GM19452 (cell line): ENCODE measurements around the gene GPR37.

Experiments
- ATAC-seq: cut with Tn5 transposase; IDR thresholded peaks from one replicate; pipeline ENCODE4 v1.9.1; 2021; ENCODE audit not compliant: unreplicated experiment

The GPR37 gene

DNA sequence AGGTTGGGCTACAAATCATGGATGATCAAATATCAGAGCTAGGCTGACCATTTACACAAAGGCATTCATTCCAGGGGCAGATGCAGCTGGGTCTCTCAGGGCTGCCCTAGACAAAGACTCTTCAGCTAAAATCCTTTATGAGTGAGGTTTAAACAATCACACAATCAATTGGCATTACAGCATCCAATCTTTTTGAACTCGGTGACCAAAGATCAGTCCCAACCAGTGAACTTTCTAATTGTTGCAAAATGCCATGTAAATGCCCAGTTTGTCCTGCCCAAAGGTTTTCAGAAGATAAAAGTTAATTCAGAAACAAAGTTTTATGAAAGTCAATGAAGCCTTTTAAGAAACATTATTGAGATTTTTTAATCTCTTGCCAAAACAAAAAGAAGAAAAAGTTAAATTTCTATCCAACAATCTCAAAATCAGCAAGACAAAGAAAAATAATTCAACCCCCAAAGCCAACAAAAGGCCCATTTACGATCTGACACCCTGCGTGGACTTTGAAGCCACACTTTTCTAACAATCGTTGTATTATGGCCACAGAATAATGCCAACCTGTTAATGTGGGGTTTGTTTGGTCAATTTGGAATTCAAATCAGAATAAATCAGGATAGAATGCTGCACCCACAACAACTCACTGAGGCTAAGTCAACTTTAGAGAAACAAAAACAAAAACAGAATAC lies 40.9 kb downstream of the GPR37 start:
- no peak for ATAC-seq

DNA sequence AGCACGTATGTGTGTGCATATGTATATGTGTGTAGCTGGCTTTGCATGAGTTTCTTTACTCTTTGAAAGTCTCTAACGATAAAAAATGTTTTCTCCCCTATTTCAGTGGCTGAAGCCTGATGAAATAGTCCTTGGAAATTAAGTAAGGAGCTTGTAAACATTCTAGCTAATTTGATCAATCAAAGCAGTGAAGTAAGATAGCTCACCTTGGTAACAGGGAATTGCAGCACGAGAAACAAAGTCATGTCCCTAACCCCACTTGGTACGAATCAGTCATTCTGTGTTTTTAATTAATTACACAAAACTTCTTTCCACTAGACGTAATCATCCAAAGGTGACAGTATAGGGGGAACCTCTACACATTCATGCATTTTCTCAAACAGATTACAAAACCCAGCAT lies 41.5 kb downstream of the GPR37 start:
- ATAC-seq, result no peak

DNA sequence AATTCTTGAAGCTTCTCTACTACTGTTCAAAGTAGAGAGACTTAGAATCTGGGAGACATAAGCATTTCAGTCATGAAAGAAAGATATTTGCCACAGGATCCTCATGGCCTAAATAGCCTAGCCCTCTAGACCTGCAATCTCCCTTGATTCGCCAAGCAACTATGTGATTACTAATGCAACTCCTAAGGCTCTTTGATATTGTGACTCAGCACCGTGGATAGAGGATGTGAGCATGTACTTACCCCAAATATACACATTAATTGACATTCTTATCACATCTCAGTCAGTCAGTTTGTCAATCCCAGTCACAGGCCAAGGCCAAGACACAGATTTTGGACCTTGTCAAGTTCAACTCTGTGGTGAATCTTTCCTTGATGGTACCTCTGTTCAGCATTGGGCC lies 42.6 kb downstream of the GPR37 start:
- no peak for ATAC-seq

DNA sequence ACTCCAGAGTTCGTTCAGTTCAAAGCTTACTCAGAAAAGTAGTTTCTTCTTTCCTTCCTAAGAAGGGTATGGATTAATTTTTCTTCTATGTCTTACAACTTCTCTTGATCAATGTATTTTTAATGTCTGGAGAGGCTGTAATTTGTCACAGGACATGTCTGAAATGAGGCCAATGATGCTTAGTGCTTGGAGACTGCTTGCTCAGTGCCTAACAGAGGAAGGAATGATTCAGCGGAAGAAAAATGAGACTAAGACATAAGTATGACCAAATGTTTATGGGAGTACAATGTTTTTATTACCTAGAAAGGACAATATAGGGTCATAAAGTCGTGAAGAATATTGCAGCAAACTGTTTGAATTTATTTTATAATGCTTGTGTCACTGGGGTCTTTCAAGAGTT lies 43.3 kb downstream of the GPR37 start:
- ATAC-seq, result no peak

GRCh38 chr7:124720195-124720594 lies 45.4 kb downstream of the GPR37 start:
- ATAC-seq, result no peak

DNA sequence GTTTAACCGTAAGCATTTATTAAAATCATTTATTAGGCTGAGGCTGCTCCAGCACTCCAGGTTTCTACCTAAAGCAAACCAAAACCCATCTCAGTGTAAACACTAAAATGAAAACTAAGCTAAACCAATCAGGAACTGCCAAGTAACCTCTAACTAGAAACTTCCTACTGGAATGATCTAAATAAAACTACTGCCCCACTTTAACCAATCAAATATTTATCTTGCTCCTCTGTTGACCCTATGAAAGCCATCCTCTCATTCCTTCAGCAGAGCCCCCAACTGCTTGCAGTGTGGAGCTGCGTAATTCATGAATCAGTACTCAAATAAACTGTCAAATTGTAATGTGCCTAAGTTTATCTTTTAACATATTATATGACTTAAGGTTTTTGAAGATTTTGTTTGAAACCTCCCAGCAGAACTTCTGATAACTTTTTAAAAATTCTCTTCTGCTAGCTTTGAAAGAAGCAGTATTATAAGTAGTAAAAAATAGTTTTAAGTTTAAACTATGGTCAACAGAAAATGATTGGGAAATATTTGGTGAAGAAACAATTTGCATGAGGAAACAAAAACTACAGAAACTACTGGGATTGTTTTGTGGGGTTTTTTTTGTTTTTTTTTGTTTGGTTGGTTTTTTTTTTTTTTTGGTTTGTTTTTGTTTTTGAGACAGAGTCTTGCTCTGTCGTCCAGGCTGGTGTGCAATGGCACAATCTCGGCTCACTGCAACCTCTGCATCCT lies 47.4 kb downstream of the GPR37 start:
- ATAC-seq, result no peak

DNA sequence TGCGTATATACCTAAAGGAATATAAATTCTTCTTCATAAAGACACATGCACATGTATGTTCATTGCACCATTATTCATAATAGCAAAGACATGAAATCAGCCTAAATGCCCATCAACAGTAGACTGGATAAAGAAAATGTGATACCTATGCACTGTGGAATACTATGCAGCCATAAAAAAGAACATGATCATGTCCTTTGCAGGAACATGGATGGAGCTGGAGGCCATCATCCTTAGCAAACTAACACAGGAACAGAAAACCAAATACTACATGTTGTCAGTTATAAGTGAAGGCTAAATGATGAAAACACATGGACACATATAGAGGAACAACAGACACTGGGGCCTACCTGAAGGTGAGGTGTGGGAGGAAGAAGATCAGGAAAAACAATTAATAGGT lies 48.7 kb downstream of the GPR37 start:
- no peak for ATAC-seq

DNA sequence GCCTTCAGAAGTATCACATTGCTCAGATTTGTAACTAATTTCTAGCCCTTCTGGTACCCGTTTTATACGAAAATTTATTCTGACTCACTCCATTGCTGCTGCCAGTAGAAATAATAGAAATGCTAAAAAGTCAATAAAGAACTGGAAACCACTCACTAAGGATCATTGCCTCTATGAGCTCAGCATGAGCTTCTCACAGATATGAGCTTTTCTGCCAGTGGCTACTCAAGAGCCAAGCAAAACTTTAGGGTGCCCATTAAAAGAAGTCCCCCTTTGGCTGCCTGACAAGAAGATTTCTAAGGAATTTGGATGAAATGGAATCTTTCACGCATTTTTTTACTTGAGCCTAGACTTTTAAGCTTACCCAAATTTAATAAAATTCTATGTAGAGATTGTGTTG lies 52.5 kb downstream of the GPR37 start:
- ATAC-seq, result no peak

DNA sequence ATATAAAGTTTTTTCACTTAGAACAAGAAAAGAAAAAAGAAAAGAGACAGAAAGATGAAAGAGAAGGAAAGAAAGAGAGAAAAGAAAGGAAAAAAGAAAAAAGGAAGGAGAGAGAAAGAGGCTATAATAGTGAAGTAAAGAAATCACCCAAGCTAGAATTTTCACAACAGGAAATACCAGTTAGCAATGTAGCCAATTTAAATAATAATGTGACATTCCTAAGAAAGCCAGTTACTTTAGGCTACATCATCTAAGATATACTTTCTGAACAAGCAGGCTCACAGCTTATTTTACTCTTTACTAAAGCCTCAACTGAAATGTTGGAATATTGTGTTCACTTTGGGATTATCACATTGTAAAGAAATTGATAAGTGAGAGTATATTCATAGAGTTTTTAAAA lies 53.6 kb downstream of the GPR37 start:
- no peak for ATAC-seq

GRCh38 chr7:124702385-124702784 lies 63.2 kb downstream of the GPR37 start:
- ATAC-seq, result no peak

DNA sequence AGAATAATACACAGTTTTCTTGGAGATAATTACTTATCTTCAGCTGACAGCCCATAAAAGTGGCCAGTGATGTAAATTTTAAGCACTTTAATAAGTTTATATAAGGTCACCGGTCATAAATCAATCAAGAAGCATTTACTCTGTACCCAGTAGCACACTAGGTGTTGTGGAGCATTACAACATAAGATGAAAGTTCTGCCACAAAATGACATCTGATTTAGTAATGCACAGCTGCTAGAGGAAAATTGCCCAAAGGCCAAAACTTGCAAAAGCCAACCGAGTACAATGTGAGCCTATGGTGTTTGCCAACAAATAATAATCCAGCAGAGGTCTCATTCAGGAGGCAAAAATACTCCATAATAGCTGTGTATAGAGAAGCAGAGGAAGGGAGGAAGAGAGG lies 63.6 kb downstream of the GPR37 start:
- ATAC-seq, result no peak

DNA sequence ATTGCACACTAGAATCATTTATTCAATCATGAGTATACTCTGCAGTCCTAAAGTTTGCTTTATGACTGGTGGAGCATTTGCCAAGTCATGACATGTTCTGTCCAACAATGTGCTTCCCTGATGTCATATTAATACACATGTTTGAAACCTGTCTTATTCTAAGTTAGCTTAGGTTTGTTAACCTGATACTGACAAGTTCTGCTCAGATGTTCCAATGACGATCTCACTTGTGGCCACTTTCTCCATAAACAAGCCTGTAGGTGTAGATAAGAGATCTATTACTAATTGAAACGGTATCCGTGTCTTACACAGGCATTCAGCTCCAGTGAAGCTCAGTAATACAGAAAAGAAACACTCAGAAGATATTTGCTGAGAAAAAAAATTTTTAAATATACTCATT lies 64.9 kb downstream of the GPR37 start:
- no peak for ATAC-seq

DNA sequence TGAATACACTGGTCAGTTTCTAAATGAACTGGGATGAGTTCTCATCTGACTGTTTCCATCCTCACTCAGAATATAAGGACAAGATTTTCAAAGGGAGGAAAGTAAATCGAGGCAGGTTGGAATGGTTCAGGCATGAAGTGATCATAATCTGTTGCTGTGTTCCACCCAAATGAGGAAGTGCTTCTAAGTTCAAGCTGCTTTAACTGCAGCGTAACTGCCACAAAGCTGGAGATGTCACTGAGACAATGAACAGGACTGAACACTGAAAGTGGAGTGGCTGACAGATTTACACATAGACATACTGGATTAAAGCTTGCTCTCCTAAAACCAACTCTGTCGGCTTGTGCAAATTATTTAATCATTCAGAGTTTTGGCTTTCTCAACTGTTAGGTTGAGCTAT lies 66.6 kb downstream of the GPR37 start:
- ATAC-seq, result no peak

GRCh38 chr7:124697746-124698145 lies 67.8 kb downstream of the GPR37 start:
- no peak for ATAC-seq
